ENCODE results near the gene PCDHB11.

DNA sequence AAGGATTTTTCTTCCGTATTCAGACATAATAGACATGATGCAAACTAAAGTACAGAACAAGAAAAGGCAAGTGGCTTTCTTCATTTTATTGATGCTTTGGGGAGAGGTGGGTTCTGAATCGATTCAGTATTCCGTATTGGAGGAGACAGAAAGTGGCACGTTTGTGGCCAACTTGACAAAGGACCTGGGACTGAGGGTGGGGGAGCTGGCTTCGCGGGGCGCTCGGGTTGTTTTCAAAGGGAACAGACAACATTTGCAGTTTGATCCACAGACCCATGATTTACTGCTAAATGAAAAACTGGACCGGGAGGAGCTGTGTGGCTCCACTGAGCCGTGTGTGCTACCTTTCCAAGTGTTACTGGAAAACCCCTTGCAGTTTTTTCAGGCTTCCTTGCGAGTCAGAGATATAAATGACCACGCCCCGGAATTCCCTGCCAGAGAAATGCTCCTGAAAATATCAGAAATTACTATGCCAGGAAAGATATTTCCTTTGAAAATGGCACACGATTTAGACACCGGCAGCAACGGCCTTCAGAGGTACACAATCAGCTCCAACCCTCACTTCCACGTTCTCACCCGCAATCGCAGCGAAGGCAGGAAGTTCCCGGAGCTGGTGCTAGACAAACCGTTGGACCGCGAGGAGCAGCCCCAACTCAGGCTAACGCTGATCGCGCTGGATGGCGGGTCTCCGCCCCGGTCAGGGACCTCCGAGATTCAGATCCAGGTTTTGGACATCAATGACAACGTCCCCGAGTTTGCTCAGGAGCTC lies 49.0 kb upstream of the PCDHB11 start:
- TF ChIP-seq, protein P1, sequence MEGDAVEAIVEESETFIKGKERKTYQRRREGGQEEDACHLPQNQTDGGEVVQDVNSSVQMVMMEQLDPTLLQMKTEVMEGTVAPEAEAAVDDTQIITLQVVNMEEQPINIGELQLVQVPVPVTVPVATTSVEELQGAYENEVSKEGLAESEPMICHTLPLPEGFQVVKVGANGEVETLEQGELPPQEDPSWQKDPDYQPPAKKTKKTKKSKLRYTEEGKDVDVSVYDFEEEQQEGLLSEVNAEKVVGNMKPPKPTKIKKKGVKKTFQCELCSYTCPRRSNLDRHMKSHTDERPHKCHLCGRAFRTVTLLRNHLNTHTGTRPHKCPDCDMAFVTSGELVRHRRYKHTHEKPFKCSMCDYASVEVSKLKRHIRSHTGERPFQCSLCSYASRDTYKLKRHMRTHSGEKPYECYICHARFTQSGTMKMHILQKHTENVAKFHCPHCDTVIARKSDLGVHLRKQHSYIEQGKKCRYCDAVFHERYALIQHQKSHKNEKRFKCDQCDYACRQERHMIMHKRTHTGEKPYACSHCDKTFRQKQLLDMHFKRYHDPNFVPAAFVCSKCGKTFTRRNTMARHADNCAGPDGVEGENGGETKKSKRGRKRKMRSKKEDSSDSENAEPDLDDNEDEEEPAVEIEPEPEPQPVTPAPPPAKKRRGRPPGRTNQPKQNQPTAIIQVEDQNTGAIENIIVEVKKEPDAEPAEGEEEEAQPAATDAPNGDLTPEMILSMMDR (IDR thresholded peaks at IDR 0.05; ENCODE audit: low read length), result no peak
- no peak for TF ChIP-seq EZH2 (IDR thresholded peaks at IDR 0.05; ENCODE audit: borderline replicate concordance, low read length)
